Measurements from ENCODE around the gene TBC1D16. TPM values are rescaled to one million over a fixed set of nuclear protein-coding genes. Genes with fewer than 3 reads are reported as not detected.

The TBC1D16 gene
- total RNA-seq, 1 donor from 2014 or later: 19.3 TPM

DNA sequence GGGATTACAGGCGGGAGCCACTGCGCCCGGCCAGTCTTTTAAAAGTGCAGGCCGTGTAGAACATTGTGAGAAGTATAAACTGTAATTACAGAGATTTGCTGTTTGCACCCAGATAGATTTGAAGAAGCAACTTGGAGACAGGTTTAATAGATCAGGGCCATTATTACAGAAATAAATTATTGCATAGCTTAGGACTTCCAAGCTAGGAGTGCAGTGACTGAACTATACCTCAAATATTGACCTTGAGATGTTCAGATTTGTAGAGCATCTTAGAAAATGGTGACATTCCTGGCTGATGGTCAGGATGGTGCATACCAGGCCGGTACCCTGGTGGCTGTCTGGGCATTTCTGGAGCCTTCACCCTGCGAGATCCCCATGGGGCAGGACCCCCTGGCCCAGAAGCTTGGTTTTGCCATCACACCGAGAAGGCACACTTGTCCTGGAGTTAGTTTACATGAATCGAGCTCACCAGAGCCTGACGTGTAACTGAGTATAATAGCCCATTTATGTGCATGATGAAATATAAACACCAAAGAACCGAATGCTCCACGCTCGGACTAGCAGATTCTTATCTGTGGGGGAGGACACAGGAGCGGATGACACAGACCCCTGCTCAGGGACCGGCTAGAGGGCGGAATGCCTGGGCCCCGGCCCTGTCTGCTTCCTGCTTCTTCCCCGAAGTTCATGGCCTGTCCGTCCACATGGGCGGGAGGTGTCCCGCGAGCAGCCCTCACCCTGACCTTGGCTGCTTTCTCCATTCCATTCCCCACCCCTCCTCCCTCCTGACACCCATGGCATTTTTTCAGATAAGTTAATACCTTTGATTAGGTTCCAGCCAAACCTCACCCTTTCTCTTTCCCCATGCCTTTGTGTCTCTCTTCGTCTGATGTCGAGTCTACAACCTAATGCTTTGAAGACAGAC lies 32.9 kb upstream of the TBC1D16 start:
- Histone ChIP-seq H3K4me3 (ENCODE audit: low read length in 3 of 3) (no peak overlapping the region), H3K9me3 (ENCODE audit: control insufficient read depth in 3 of 3, low read length in 3 of 3) (no peaks in the 10 kb centered on the region), H3K27ac (ENCODE audit: low read depth, low read length) (peak overlapping the region; percentile 74), H3K4me1 (ENCODE audit: control insufficient read depth in 3 of 3, insufficient read depth in 3 of 3, low read length in 3 of 3) (peaks cover 22 to 34% (median 28%) of the 10 kb centered on the region in 3 donors), H3K27me3 (ENCODE audit: control insufficient read depth in 3 of 3, insufficient read depth in 3 of 3, low read length in 3 of 3) (no peaks in the 10 kb centered on the region), H3K9ac (ENCODE audit: low read depth in 1 of 3, low read length in 3 of 3) (peak overlapping the region in 1 of 3 donors; percentile 40), H3K36me3 (ENCODE audit: control insufficient read depth in 3 of 3, insufficient read depth in 3 of 3, low read length in 3 of 3) (no peaks in the 10 kb centered on the region)

- peaks cover 22 to 37% (median 28%) of the 10 kb centered on the region in 3 donors for H3K4me1 ChIP-seq (ENCODE audit: control insufficient read depth in 3 of 3, insufficient read depth in 3 of 3, low read length in 3 of 3)
- H3K27me3 ChIP-seq (ENCODE audit: control insufficient read depth in 3 of 3, insufficient read depth in 3 of 3, low read length in 3 of 3): no peaks in the 10 kb centered on the region
- no peak overlapping the region for H3K9ac ChIP-seq (ENCODE audit: low read depth in 1 of 3, low read length in 3 of 3)
- no peak overlapping the region for H3K27ac ChIP-seq (ENCODE audit: low read depth, low read length)
- no peaks in the 10 kb centered on the region for H3K36me3 ChIP-seq (ENCODE audit: control insufficient read depth in 3 of 3, insufficient read depth in 3 of 3, low read length in 3 of 3)
- no peak overlapping the region for H3K4me3 ChIP-seq (ENCODE audit: low read length in 3 of 3)
- no peaks in the 10 kb centered on the region for H3K9me3 ChIP-seq (ENCODE audit: control insufficient read depth in 3 of 3, low read length in 3 of 3)
These were observed 31.8 kb upstream of the TBC1D16 start for GRCh38 chr17:80067393-80067986.

DNA sequence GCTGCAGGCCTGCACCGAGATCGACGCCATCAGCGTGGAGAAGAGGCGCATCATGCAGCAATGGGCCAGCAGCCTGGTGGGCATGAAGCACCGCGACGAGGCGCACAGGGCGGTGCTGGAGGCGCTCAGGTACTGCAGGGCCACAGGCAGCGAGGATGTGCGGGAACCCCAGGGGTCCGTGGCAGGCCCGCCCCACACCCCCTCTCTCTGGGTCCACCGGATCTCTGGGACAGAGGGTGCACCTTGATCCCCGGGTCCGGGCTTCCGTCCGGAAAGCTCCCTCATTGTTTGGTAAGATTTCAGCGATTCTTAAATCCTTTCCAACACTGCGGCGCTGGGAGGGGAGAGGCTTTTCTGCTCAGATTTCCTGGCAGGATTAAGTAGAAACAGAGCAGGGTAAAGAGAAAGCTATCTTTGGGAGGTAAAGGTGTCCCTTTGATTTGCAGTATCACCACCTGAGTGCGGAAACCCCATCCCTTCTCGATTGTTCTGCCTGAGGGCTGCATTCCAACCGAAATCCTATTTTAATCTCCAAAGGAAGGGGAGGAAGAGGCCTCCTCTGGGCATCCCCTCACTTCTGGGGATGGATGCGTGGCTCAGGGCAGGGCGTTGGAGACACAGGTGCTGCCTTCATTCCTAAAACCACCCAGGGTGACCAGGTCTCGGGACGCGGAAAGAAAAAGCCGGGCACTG lies 30.0 kb upstream of the TBC1D16 start:
- H3K4me1 ChIP-seq (ENCODE audit: control insufficient read depth in 3 of 3, insufficient read depth in 3 of 3, low read length in 3 of 3): peaks cover 16 to 27% (median 19%) of the 10 kb centered on the region in 3 donors
- H3K9me3 ChIP-seq (ENCODE audit: control insufficient read depth in 3 of 3, low read length in 3 of 3): no peaks in the 10 kb centered on the region
- no peak overlapping the region for H3K9ac ChIP-seq (ENCODE audit: low read depth in 1 of 3, low read length in 3 of 3)
- H3K27me3 ChIP-seq (ENCODE audit: control insufficient read depth in 3 of 3, insufficient read depth in 3 of 3, low read length in 3 of 3): no peaks in the 10 kb centered on the region
- H3K27ac ChIP-seq (ENCODE audit: low read depth, low read length): no peak overlapping the region
- no peaks in the 10 kb centered on the region for H3K36me3 ChIP-seq (ENCODE audit: control insufficient read depth in 3 of 3, insufficient read depth in 3 of 3, low read length in 3 of 3)
- H3K4me3 ChIP-seq (ENCODE audit: low read length in 3 of 3): no peak overlapping the region

GRCh38 chr17:80064696-80065095 lies 29.0 kb upstream of the TBC1D16 start:
- peaks cover 9 to 26% (median 19%) of the 10 kb centered on the region in 3 donors for H3K4me1 ChIP-seq (ENCODE audit: control insufficient read depth in 3 of 3, insufficient read depth in 3 of 3, low read length in 3 of 3)
- H3K9ac ChIP-seq (ENCODE audit: low read depth in 1 of 3, low read length in 3 of 3): no peak overlapping the region
- no peaks in the 10 kb centered on the region for H3K27me3 ChIP-seq (ENCODE audit: control insufficient read depth in 3 of 3, insufficient read depth in 3 of 3, low read length in 3 of 3)
- no peaks in the 10 kb centered on the region for H3K36me3 ChIP-seq (ENCODE audit: control insufficient read depth in 3 of 3, insufficient read depth in 3 of 3, low read length in 3 of 3)
- H3K4me3 ChIP-seq (ENCODE audit: low read length in 3 of 3): no peak overlapping the region
- H3K9me3 ChIP-seq (ENCODE audit: control insufficient read depth in 3 of 3, low read length in 3 of 3): no peaks in the 10 kb centered on the region
- peak overlapping the region; percentile 20 for H3K27ac ChIP-seq (ENCODE audit: low read depth, low read length)

DNA sequence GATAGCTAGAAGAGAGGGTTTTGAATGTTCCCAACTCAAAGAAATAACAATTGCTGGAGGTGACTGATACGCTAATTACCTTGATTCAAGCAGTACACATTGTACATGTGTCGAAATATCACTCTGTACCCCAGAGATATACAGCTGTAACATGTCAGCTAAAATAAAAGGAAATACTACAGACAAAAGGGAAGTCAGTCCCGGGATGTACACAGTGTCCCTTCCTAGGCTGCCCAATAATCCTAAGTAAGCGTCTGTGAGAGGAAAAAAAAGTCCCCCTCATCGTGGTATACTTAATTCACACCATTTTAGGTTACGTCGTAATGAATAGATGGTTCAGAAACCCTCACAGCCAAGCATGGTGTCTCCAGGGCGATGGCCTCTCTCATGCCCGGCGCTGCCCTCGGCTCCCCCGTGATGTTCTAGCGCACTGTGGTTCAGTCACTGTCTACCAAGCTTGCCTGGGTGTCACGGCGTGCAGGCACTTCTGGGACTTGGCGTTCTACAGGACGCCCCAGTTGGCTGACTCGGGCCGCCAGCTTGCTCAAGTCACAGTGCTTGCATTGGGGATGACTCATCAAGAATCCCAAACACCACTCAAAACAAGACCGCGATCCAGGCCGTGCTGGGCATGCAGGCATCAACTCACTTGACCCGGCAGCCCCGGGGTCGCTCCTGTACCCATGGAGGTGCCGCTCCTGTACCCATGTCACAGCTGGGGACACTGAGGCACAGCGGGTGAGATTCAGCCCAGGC lies 28.3 kb upstream of the TBC1D16 start:
- Histone ChIP-seq H3K4me1 (ENCODE audit: control insufficient read depth in 3 of 3, insufficient read depth in 3 of 3, low read length in 3 of 3) (peaks cover 6 to 23% (median 16%) of the 10 kb centered on the region in 3 donors), H3K4me3 (ENCODE audit: low read length in 3 of 3) (peak overlapping the region in 1 of 3 donors; percentile 35), H3K9ac (ENCODE audit: low read depth in 1 of 3, low read length in 3 of 3) (no peak overlapping the region), H3K27me3 (ENCODE audit: control insufficient read depth in 3 of 3, insufficient read depth in 3 of 3, low read length in 3 of 3) (no peaks in the 10 kb centered on the region), H3K9me3 (ENCODE audit: control insufficient read depth in 3 of 3, low read length in 3 of 3) (no peaks in the 10 kb centered on the region), H3K36me3 (ENCODE audit: control insufficient read depth in 3 of 3, insufficient read depth in 3 of 3, low read length in 3 of 3) (peaks cover 0 to under 1% (median 0%) of the 10 kb centered on the region in 3 donors), H3K27ac (ENCODE audit: low read depth, low read length) (peak overlapping the region; percentile 20)

- Histone ChIP-seq H3K9ac (ENCODE audit: low read depth in 1 of 3, low read length in 3 of 3) (no peak overlapping the region), H3K27ac (ENCODE audit: low read depth, low read length) (no peak overlapping the region), H3K27me3 (ENCODE audit: control insufficient read depth in 3 of 3, insufficient read depth in 3 of 3, low read length in 3 of 3) (no peaks in the 10 kb centered on the region), H3K9me3 (ENCODE audit: control insufficient read depth in 3 of 3, low read length in 3 of 3) (no peaks in the 10 kb centered on the region), H3K4me1 (ENCODE audit: control insufficient read depth in 3 of 3, insufficient read depth in 3 of 3, low read length in 3 of 3) (peaks cover 0 to 15% (median 9%) of the 10 kb centered on the region in 3 donors), H3K4me3 (ENCODE audit: low read length in 3 of 3) (no peak overlapping the region), H3K36me3 (ENCODE audit: control insufficient read depth in 3 of 3, insufficient read depth in 3 of 3, low read length in 3 of 3) (peaks cover 0 to 5% (median 0%) of the 10 kb centered on the region in 3 donors)
These were observed 25.7 kb upstream of the TBC1D16 start for GRCh38 chr17:80061421-80061820.

DNA sequence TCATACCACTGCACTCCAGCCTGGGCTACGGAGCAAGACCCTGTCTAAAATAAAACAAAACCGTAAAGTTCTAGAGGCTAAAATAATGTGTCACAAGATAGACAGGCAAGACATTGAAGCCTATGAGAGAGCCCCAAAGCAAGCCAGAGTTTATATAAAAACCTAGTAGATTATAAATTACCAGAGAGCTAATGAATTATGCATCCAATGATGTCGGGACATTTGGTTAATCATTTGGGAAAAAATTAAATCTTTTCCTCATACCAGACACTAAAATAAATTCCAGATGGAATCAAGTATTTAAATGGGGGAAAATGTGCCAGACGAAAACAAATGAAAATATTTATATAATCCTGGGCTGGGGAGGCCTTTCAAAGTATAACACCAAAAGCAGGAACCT lies 25.0 kb upstream of the TBC1D16 start:
- no peak overlapping the region for H3K9ac ChIP-seq (ENCODE audit: low read depth in 1 of 3, low read length in 3 of 3)
- H3K9me3 ChIP-seq (ENCODE audit: control insufficient read depth in 3 of 3, low read length in 3 of 3): no peaks in the 10 kb centered on the region

DNA sequence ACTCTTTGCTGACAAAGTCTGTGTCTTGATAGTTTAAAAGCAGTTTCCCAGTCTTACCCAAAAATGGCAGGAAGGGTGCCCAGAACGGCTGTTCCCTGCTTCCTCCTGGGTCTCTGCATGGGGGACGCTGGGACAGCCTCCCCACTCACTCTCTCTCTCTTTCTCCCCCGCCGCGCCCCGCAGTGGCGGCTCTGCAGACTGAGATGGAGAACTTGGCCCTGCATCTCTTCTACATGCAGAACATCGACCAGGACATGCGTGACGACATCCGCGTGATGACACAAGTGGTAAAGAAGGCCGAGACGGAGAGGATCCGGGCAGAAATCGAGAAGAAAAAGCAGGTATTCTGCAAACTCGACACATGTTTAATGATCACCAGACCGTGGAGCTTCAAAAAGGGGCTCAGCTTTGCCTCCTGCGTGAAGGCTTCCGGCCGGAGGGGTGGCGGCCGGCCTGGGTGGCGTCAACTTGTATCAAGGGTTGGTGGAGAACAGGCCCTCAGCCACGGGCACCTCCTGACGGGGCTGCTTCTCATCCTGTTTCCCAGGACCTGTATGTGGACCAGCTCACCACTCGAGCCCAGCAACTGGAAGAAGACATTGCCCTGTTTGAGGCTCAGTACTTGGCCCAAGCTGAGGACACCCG lies 22.8 kb upstream of the TBC1D16 start:
- no peak overlapping the region for H3K4me3 ChIP-seq (ENCODE audit: low read length in 3 of 3)
- H3K27ac ChIP-seq (ENCODE audit: low read depth, low read length): no peak overlapping the region
- H3K9ac ChIP-seq (ENCODE audit: low read depth in 1 of 3, low read length in 3 of 3): no peak overlapping the region
- no peaks in the 10 kb centered on the region for H3K9me3 ChIP-seq (ENCODE audit: control insufficient read depth in 3 of 3, low read length in 3 of 3)
- H3K27me3 ChIP-seq (ENCODE audit: control insufficient read depth in 3 of 3, insufficient read depth in 3 of 3, low read length in 3 of 3): no peaks in the 10 kb centered on the region
- peaks cover 0 to 2% (median 0%) of the 10 kb centered on the region in 3 donors for H3K4me1 ChIP-seq (ENCODE audit: control insufficient read depth in 3 of 3, insufficient read depth in 3 of 3, low read length in 3 of 3)
- H3K36me3 ChIP-seq (ENCODE audit: control insufficient read depth in 3 of 3, insufficient read depth in 3 of 3, low read length in 3 of 3): peaks cover 0 to 5% (median 0%) of the 10 kb centered on the region in 3 donors

More for the DNA sequence above, 25.0 kb upstream of the TBC1D16 start:
- H3K27ac ChIP-seq (ENCODE audit: low read depth, low read length): no peak overlapping the region
- H3K4me3 ChIP-seq (ENCODE audit: low read length in 3 of 3): no peak overlapping the region
- no peaks in the 10 kb centered on the region for H3K27me3 ChIP-seq (ENCODE audit: control insufficient read depth in 3 of 3, insufficient read depth in 3 of 3, low read length in 3 of 3)
- peaks cover 0 to 15% (median 9%) of the 10 kb centered on the region in 3 donors for H3K4me1 ChIP-seq (ENCODE audit: control insufficient read depth in 3 of 3, insufficient read depth in 3 of 3, low read length in 3 of 3)
- peaks cover 0 to 5% (median 0%) of the 10 kb centered on the region in 3 donors for H3K36me3 ChIP-seq (ENCODE audit: control insufficient read depth in 3 of 3, insufficient read depth in 3 of 3, low read length in 3 of 3)

DNA sequence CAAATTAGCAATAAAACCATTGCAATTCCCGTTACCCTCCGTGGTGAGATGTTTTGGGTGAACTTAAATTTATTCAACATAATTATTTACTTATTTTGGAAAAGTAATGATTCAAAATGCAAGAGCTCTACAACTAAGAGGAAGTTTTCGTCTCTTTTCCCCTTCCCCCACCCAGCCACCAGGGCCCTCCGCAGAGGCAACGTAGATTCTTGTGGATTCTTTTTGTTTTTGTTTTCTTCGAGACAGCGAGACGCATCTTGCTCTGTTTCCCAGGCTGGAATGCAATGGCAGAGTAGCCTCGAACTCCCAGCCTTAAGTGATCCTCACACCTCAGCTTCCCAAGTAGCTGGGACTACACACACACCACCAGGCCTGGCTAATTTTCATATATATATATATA lies 19.9 kb upstream of the TBC1D16 start:
- Histone ChIP-seq H3K9ac (ENCODE audit: low read depth in 1 of 3, low read length in 3 of 3) (no peak overlapping the region), H3K9me3 (ENCODE audit: control insufficient read depth in 3 of 3, low read length in 3 of 3) (no peaks in the 10 kb centered on the region), H3K4me1 (ENCODE audit: control insufficient read depth in 3 of 3, insufficient read depth in 3 of 3, low read length in 3 of 3) (no peaks in the 10 kb centered on the region), H3K27me3 (ENCODE audit: control insufficient read depth in 3 of 3, insufficient read depth in 3 of 3, low read length in 3 of 3) (no peaks in the 10 kb centered on the region), H3K36me3 (ENCODE audit: control insufficient read depth in 3 of 3, insufficient read depth in 3 of 3, low read length in 3 of 3) (peaks cover 0 to 5% (median 0%) of the 10 kb centered on the region in 3 donors), H3K27ac (ENCODE audit: low read depth, low read length) (no peak overlapping the region), H3K4me3 (ENCODE audit: low read length in 3 of 3) (no peak overlapping the region)

All from skeletal muscle tissue (tissue), 4 donors.